KOPT-K1 (cell line): ENCODE measurements around the gene KIAA0825.

Experiments used
- H3K27ac ChIP-seq: fragments of 200-600 bp; sonication (generic); 2 replicates; pipeline ENCODE4 v1.5.1; 2016; ENCODE audit warnings: antibody characterized with exemption, mild to moderate bottlenecking, low read depth, low read length; ENCODE audit not compliant: poor library complexity, severe bottlenecking
- H3K36me3 ChIP-seq: fragments of 200-600 bp; sonication (generic); 2 replicates; pipeline ENCODE4 v1.5.1; 2017; ENCODE audit warnings: antibody characterized with exemption, mild to moderate bottlenecking, low read length, moderate library complexity; ENCODE audit not compliant: insufficient read depth
- H3K9me3 ChIP-seq: fragments of 200-600 bp; sonication (generic); 2 replicates; pipeline ENCODE4 v1.5.1; 2017; ENCODE audit warnings: antibody characterized with exemption, low read length, mild to moderate bottlenecking; ENCODE audit not compliant: insufficient read depth, poor library complexity, severe bottlenecking

KIAA0825 gene

DNA sequence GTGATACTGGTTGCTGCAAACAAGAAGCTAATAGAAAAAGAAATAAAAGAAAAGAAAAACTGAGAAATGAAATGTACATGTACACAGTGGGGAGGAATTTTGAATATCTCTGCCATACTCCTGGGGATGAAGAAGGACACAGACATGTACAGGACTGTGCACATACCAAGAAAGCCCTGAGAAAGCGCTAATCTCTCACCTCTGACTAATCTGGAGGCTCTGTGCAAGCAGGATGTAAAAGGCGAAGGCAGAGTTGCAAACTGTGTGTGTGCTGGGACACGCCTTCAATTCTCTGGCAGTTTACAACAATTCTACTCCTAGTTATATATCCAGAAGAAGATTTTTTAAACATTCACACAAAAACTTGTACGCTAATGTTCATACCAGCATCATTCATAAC, 211.4 kb downstream of the KIAA0825 start:
- Histone ChIP-seq H3K27ac (no peak overlapping the region), H3K9me3 (peaks cover 7% of the 10 kb centered on the region)

DNA sequence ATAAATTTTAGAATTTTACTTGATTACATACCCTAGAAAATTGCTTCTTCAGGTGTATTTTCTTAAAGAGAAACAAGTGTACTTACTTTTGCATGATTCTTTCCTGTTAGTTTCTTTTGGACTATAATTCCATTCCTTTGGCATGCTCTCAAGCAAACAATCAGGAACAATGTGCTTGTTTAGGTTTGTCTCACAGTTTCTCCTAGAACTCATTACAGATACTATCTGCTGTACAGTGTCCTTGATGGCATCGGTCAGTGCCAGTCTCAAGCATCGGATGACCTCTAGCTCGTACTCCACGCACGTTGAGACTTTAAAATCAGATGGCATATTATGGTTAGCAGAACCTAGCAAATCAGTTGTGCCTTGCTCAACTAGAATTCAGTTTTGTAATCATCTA, 214.9 kb downstream of the KIAA0825 start:
- H3K36me3 ChIP-seq, result no peaks in the 10 kb centered on the region
- H3K27ac ChIP-seq, result no peak overlapping the region
- H3K9me3 ChIP-seq, result no peaks in the 10 kb centered on the region

More for the DNA sequence above, 211.4 kb downstream of the KIAA0825 start:
- no peaks in the 10 kb centered on the region for H3K36me3 ChIP-seq

GRCh38 chr5:94402096-94402495, 216.3 kb downstream of the KIAA0825 start:
- Histone ChIP-seq H3K36me3 (no peaks in the 10 kb centered on the region), H3K9me3 (no peaks in the 10 kb centered on the region), H3K27ac (no peak overlapping the region)

- Histone ChIP-seq H3K9me3 (no peaks in the 10 kb centered on the region), H3K36me3 (no peaks in the 10 kb centered on the region), H3K27ac (no peak overlapping the region)
Measured at GRCh38 chr5:94397508-94397907, 220.9 kb downstream of the KIAA0825 start.

DNA sequence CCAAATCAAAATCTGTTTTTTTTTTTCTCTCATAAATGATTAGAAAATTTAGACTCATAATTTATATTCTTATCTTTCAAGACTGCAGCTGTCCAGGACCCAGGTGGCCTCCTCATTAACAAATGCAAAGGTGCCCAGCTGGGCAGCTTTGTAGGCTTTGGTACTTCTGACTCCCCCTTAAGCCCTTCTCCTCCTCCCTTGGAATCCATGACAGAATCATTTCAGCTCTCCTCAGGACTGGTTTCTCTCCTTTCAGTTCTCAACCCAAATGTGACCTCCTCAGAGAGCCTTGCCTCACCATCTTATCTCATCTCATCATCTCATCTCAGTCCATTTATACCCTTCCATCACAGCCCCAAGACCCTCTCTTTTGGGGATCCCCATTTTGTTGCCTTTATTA, 221.7 kb downstream of the KIAA0825 start:
- Histone ChIP-seq H3K27ac (no peak overlapping the region), H3K36me3 (no peaks in the 10 kb centered on the region), H3K9me3 (no peaks in the 10 kb centered on the region)

- no peaks in the 10 kb centered on the region for H3K36me3 ChIP-seq
- H3K9me3 ChIP-seq, result no peaks in the 10 kb centered on the region
- H3K27ac ChIP-seq, result no peak overlapping the region
Measured at GRCh38 chr5:94395468-94395867, 222.9 kb downstream of the KIAA0825 start.

DNA sequence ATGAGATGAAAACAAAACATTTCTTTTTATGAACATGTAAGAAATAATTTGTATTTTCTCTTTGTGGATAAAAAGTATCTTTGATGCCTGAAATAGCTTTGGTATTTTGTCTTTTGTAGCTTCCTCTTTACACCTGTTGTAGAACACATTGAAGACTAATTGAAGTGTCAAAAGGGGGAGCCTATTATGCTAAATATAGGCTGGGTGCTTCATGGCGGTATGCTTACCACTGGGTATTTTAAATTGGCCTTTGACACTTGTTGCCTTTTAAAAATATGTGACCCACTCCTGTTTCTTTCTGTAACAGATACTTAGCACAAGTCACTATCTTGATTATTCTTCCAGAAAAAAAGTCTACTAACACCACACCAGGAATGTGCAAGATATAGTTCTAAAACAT, 226.4 kb downstream of the KIAA0825 start:
- Histone ChIP-seq H3K9me3 (no peaks in the 10 kb centered on the region), H3K27ac (no peak overlapping the region), H3K36me3 (no peaks in the 10 kb centered on the region)

DNA sequence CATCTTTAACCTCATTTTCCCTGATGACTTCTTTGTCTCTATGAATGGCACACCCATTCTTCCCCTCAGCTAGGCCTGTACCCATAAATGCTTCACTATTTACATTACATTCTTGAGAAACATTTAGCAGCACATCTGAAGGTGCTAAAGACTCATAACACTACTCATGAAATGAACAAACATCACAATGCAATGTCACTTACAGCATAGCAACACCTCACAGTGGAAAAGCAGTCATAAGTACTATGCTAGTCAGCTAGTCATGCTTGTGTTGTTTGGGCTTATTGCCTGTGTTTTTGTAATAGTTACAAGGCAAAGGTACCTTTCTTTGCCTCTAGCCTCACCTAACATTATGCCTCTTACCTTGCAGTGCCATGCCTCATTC, 228.9 kb downstream of the KIAA0825 start:
- H3K9me3 ChIP-seq, result no peaks in the 10 kb centered on the region
- H3K27ac ChIP-seq, result no peak overlapping the region
- H3K36me3 ChIP-seq, result no peaks in the 10 kb centered on the region

- no peak overlapping the region for H3K27ac ChIP-seq
- no peaks in the 10 kb centered on the region for H3K9me3 ChIP-seq
- no peaks in the 10 kb centered on the region for H3K36me3 ChIP-seq
Measured at GRCh38 chr5:94388773-94389514, 229.5 kb downstream of the KIAA0825 start.

DNA sequence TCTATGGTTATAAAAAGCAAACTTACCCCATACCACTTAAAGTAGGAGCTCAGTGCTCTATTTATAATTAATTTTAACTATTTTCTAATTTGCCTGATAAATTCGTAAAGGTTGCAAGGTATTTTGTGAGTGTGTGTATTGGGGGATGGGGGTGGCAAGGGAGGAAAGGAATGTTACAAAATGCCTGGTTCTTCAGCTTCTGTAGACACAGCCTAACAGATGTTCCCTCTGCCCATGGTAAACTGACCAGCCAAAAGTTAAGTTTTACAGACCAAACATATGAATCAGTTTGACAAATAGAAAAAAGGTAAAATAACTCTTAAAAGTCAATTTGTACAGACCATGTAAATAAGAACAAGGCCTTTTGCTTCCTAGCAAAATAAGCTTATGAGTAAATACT, 232.6 kb downstream of the KIAA0825 start:
- Histone ChIP-seq H3K9me3 (no peaks in the 10 kb centered on the region), H3K27ac (no peak overlapping the region), H3K36me3 (no peaks in the 10 kb centered on the region)

GRCh38 chr5:94378062-94378461, 240.3 kb downstream of the KIAA0825 start:
- no peaks in the 10 kb centered on the region for H3K36me3 ChIP-seq
- no peaks in the 10 kb centered on the region for H3K9me3 ChIP-seq
- H3K27ac ChIP-seq, result no peak overlapping the region

DNA sequence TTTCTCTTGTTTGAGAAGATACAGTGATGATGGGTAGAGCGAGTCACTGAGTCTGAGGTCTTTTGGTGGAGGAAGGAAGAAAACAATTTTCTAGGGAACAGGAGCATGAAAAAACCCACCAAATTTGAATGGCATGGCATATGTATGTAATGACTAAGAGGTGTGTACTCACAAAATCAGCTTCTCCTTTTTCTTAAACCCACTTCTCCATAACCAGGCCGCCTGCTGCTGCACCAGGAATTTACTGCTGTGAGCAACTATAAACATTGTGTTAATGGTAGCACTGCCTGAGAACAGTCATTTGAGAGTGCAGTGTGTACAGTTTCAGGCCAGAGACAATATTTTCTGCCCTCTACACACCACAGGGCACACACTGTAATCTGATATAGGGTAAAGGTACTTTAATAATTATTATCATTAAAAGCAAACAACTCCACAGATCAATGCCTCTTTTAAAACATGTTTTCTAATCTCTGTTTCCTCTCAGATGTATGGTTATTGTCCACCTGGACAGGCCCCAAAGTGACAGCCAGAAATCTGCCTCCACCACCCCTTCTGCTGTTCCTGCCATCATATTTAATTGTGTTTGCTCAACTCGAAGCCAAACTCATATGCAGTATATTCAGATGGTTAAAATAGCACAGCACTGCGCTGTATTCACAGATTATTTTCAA, 241.6 kb downstream of the KIAA0825 start:
- no peaks in the 10 kb centered on the region for H3K9me3 ChIP-seq
- no peaks in the 10 kb centered on the region for H3K36me3 ChIP-seq
- H3K27ac ChIP-seq, result no peak overlapping the region

DNA sequence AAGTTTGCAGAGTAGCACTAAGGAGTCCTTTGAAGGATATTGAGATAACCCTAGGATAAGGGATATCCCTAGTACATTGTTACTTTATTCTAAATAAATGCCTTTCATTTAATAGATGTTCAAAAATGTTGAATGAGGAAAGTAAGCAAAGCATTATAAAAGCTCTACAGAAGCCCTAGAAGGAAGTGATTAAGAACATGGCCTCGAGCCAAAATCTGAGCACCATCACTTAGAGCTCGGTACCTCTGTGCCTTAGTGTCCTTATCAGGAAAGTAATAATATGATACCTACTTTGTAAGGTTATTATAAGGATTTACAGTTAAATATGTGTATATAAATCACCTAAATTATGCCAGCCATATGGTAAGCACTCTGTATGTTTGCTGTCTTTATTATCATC, 242.6 kb downstream of the KIAA0825 start:
- Histone ChIP-seq H3K27ac (no peak overlapping the region), H3K9me3 (no peaks in the 10 kb centered on the region)

GRCh38 chr5:94374336-94374735, 244.1 kb downstream of the KIAA0825 start:
- no peaks in the 10 kb centered on the region for H3K9me3 ChIP-seq

More for the DNA sequence above, 242.6 kb downstream of the KIAA0825 start:
- no peaks in the 10 kb centered on the region for H3K36me3 ChIP-seq

DNA sequence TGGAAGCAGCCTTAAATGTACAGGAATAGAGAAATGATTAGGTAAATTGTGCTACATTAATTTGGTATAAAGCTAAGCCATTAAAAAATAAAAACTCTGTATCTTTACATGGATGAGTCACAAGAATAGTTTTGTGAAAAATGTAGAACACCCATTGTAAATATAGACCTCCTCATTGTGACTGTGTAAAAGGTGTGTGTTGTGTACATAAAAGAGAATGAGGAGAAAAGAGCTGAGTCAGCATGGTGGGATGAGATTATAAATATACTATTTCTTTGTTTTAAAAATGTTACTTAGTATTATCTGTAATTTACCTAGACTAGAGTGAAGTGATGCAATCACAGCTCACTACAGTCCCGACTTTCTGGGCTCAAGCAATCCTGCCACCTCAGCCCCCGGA, 250.5 kb downstream of the KIAA0825 start:
- H3K27ac ChIP-seq, result no peak overlapping the region
- no peaks in the 10 kb centered on the region for H3K36me3 ChIP-seq
- no peaks in the 10 kb centered on the region for H3K9me3 ChIP-seq

More at GRCh38 chr5:94374336-94374735, 244.1 kb downstream of the KIAA0825 start:
- Histone ChIP-seq H3K27ac (no peak overlapping the region), H3K36me3 (no peaks in the 10 kb centered on the region)

- H3K36me3 ChIP-seq, result no peaks in the 10 kb centered on the region
- H3K27ac ChIP-seq, result no peak overlapping the region
- H3K9me3 ChIP-seq, result no peaks in the 10 kb centered on the region
Measured at GRCh38 chr5:94366811-94367210, 251.6 kb downstream of the KIAA0825 start.
